HG03066 (cell line): ENCODE data around the gene GPLD1.
"Not testable (repeated sequence)": the region's sequence is repeated elsewhere in the genome, so short reads cannot be mapped to it uniquely, and the experiment has no call there.

ENCODE experiments used
- ATAC-seq: cut with Tn5 transposase; IDR thresholded peaks from one replicate; pipeline ENCODE4 v1.9.1; 2021; ENCODE audit warnings: low read depth; ENCODE audit not compliant: unreplicated experiment

The GPLD1 gene

DNA sequence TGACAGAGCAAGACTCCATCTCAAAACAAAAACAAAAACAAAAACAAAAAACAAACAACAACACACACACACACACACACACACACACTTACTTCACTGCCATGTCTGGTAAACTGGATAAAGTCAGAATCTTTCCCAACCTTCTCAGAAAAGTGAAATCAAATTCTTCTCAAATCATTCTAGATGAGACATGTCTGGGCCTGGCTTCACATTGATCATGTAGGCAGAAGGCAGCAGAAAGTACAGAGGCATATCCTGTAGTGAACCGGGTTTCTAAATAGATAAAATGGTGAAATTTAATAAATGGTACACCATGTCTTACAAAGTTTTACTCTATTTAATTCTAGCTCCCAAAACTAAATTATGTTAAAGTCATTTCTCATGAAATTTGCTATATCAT, 101.6 kb downstream of the GPLD1 start:
- no peak for ATAC-seq

DNA sequence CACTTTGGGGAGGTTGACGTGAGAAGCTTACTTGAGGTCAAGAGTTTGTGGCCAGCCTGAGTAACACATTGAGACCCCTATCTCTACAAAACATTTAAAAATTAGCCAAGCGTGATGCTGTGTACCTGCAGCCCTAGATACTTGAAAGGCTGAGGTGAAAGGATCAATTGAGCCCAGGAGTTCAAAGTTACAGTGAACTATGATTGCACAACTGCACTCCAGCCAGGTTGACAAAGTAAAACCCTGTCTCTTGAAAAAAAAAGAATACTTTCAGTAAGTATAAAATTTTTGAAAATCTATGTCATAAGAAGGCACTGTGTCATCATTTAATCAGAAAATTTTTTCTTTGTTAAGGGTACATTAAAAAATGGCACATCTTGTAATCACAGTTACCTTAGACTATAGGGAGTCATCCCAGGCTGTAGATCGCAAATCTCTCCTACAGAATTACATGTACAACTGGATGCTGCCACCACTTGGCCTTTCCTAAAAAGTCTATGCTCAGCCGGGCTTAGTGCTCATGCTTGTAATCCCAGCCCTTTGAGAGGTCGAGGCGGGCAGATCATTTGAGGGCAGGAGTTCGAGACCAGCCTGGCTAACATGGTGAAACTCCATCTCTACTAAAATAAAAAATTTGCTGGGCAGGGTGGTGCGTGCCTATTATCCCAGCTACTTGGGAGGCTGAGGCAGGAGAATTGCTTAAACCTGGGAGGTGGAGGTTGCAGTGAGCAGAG, 103.7 kb downstream of the GPLD1 start:
- ATAC-seq = no peak

DNA sequence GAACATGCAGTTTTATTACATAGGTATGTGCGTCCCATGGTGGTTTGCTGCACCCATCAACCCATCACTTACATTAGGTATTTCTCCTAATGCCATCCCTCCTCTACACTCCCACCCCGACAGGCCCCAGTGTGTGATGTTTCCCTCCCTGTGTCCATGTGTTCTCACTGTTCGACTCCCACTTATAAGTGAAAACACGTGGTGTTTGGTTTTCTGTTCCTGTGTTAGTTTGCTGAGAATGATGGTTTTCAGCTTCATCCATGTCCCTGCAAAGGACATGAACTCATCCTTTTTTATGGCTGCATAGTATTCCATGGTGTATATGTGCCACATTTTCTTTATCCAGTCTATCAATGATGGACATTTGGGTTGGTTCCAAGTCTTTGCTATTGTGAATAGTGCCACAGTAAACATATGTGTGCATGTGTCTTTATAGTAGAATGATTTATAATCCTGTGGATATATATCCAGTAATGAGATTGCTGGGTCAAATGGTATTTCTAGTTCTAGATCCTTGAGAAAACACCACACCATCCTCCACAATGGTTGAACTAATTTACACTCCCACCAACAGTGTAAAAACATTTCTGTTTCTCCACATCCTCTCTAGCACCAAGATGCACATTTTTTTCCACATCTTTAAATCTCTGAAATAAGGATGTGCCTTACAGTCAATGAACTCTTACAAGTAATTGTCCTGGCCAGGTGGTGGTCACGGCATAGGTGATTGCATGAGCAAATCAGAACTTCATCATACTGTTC, 104.8 kb downstream of the GPLD1 start:
- not testable (repeated sequence) for ATAC-seq

DNA sequence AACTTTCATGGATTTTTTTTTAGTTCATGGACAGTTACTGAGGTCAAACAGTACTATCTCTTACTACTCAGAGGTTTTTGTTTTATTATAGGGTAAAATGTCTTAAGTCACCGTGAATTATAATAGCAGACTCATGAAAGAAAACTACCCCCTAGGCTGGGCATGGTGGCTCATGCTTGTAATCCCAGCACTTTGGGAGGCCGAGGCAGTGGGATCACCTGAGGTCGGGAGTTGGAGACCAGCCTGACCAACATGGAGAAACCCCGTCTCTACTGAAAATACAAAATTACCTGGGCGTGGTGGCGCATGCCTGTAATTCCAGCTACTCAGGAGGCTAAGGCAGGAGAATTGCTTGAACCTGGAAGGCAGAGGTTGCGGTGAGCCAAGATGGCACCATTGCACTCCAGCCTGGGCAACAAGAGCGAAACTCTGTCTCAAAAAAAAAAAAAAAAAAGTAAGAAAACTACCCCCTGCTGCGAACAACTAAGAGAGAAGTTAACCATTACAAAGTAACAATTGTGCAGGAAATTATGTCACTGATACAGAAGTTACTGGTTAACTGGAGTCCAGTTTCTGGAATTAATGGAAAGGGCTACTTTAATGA, 106.4 kb downstream of the GPLD1 start:
- not testable (repeated sequence) for ATAC-seq

DNA sequence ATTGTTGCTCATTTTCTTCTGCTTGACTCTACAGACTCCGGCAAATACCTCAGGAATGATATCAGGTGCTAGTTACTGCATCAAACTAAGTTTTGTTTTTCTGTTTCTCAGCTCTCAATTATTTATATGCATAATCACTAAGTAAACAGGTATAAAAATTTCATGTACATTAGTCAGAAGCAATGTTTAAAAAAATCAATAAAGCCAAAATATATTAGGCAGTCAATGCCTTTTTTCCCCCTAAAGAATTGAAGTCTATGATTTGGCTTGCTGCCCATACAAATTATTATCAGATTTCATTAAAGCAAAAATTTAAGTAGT, 107.2 kb downstream of the GPLD1 start:
- ATAC-seq = no peak

DNA sequence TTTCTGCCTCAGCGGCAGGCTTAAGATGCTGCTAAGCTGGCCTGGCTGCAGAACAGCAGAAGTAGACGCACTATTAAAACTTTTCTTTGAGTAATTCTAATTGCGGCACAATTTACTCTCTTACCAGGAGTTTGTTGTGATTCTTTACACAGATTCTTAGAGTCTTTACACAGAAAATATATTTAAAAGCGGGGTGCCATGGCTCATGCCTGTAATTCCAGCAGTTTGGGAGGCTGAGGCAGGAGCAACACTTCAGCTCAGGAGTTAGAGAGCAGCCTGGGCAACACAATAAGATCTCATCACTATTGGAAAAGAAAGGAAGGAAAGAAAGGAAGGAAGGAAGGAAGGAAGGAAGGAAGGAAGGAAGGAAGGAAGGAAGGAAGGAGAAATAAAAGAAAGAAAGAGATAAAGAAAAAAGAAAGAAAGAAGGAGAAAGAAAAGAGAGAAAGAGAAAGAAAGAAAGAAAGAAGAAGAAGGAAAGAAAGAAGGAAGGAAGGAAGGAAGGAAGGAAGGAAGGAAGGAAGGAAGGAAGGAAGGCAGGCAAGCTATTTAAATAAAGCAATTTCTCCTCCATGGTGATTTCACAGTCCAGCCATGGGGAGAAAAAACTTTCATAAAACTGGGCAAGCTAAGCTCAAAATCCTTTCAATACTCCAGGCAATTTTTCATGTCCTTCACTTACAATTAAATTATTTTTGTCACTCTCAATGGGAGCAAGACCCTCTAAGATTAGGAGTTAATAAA, 107.7 kb downstream of the GPLD1 start:
- no peak for ATAC-seq

DNA sequence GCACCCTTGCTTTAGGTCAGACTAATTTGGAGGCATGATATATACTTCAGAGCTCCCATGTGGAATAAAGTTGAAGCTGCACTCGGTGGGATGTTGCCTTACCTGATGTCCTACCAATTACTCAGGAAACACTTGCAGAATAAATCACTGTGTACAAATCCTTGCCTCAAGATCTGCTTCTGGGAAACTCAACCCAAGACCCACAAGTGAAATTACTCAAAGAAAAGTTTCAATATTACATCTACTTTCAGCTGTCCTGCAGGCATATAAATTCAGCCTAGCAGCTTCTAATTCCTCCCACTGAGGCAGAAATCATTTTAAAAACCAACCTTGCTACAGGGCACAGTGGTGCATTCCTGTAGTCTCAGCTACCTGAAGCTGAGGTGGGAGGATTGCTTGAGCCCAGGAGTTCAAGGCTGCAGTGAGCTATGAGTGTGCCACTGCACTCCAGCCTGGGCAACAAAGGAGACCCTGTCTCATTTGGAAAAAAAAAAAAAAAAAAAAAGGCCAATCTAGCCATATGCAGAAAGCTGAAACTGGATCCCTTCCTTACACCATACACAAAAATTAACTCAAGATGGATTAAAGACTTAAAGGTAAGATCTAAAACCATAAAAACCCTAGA, 110.8 kb downstream of the GPLD1 start:
- no peak for ATAC-seq
